Mesenchymal stem cell (in vitro differentiated cells and primary cell): ENCODE measurements around the gene MYBL2.
"Not testable (repeated sequence)": the region's sequence is repeated elsewhere in the genome, so short reads cannot be mapped to it uniquely, and the experiment has no call there.

Experiments
- DNase-seq: peaks from one replicate; pipeline ENCODE4 v3.0.0-alpha.2; 2013
- H2AFZ ChIP-seq: one replicate; pipeline ENCODE4 v1.6.1; 2013; ENCODE audit warnings: low read depth, mild to moderate bottlenecking, control low read depth, inconsistent platforms, low read length, moderate library complexity
- H2AK5ac ChIP-seq: 2 replicates; pipeline ENCODE4 v1.6.1; 2013; ENCODE audit warnings: low read length, moderate library complexity, mild to moderate bottlenecking, inconsistent platforms; ENCODE audit not compliant: severe bottlenecking
- H2BK120ac ChIP-seq: one replicate; pipeline ENCODE4 v1.6.1; 2013; ENCODE audit warnings: low read depth, mild to moderate bottlenecking, inconsistent platforms, low read length, moderate library complexity
- H2BK12ac ChIP-seq, 2 experiments: one replicate each; pipeline ENCODE4 v1.6.1; 2013; ENCODE audit warnings: inconsistent platforms in 2 of 2, low read length in 2 of 2, mild to moderate bottlenecking in 2 of 2, moderate library complexity in 2 of 2, control low read depth in 1 of 2
- H2BK15ac ChIP-seq: one replicate; pipeline ENCODE4 v1.6.1; 2013; ENCODE audit warnings: mild to moderate bottlenecking, low read depth, inconsistent platforms; ENCODE audit not compliant: poor library complexity, severe bottlenecking
- H2BK5ac ChIP-seq: 2 replicates; pipeline ENCODE4 v1.6.1; 2013; ENCODE audit warnings: low read depth, mild to moderate bottlenecking, low read length, control low read depth, inconsistent platforms; ENCODE audit not compliant: poor library complexity, severe bottlenecking
- H3K14ac ChIP-seq, 2 experiments: one replicate each; pipeline ENCODE4 v1.6.1; 2013; ENCODE audit warnings: inconsistent platforms in 2 of 2, low read length in 2 of 2, control low read depth in 1 of 2, mild to moderate bottlenecking in 1 of 2, moderate library complexity in 1 of 2
- H3K18ac ChIP-seq, 2 experiments: one replicate each; pipeline ENCODE4 v1.6.1; 2013; ENCODE audit warnings: inconsistent platforms in 2 of 2, low read length in 2 of 2, control low read depth in 1 of 2, low read depth in 1 of 2, mild to moderate bottlenecking in 1 of 2
- H3K23ac ChIP-seq, 2 experiments: one replicate each; pipeline ENCODE4 v1.6.1; 2013; ENCODE audit warnings: inconsistent platforms in 2 of 2, low read length in 2 of 2, mild to moderate bottlenecking in 2 of 2, moderate library complexity in 2 of 2, control low read depth in 1 of 2
- H3K27ac ChIP-seq: 2 replicates; pipeline ENCODE4 v1.5.1; 2013; ENCODE audit warnings: mild to moderate bottlenecking, moderate library complexity, low read length, control low read depth, inconsistent platforms; ENCODE audit not compliant: poor library complexity, severe bottlenecking
- H3K27me3 ChIP-seq, 2 experiments: 2 replicates each; pipeline versions ENCODE4 v1.6.1 to v1.7.0; 2013; ENCODE audit warnings: low read length in 2 of 2, mild to moderate bottlenecking in 2 of 2, moderate library complexity in 2 of 2, control low read depth in 1 of 2, inconsistent platforms in 1 of 2; ENCODE audit not compliant: control insufficient read depth in 1 of 2, insufficient read depth in 1 of 2
- H3K36me3 ChIP-seq, 2 experiments: 2 replicates each; pipeline versions ENCODE4 v1.6.1 to v1.7.0; 2013; ENCODE audit warnings: low read length in 2 of 2, control low read depth in 1 of 2, inconsistent platforms in 1 of 2, low read depth in 1 of 2, mild to moderate bottlenecking in 1 of 2; ENCODE audit not compliant: insufficient read depth in 2 of 2, control insufficient read depth in 1 of 2
- H3K4ac ChIP-seq, 2 experiments: one replicate each; pipeline ENCODE4 v1.6.1; 2013; ENCODE audit warnings: inconsistent platforms in 2 of 2, low read length in 2 of 2, mild to moderate bottlenecking in 2 of 2, moderate library complexity in 2 of 2, control low read depth in 1 of 2, low read depth in 1 of 2
- H3K4me1 ChIP-seq: 2 replicates; pipeline ENCODE4 v1.6.1; 2013; ENCODE audit warnings: low read depth, low read length, control low read depth; ENCODE audit not compliant: control insufficient read depth, insufficient read depth
- H3K4me2 ChIP-seq: 2 replicates; pipeline ENCODE4 v1.6.1; 2013; ENCODE audit warnings: low read length, mild to moderate bottlenecking, inconsistent platforms; ENCODE audit not compliant: poor library complexity, severe bottlenecking
- H3K4me3 ChIP-seq, 2 experiments: 2 replicates each; pipeline versions ENCODE4 v1.5.1 to v1.7.0; 2013; ENCODE audit warnings: low read length in 2 of 2, mild to moderate bottlenecking in 2 of 2, control low read depth in 1 of 2, low read depth in 1 of 2; ENCODE audit not compliant: insufficient read depth in 1 of 2
- H3K79me1 ChIP-seq: replicated peaks from 2 replicates; pipeline ENCODE4 v1.6.1; 2013; ENCODE audit warnings: mild to moderate bottlenecking, control low read depth, low read length, inconsistent platforms; ENCODE audit not compliant: poor library complexity, severe bottlenecking
- H3K9ac ChIP-seq: 2 replicates; pipeline ENCODE4 v1.7.0; 2013; ENCODE audit warnings: mild to moderate bottlenecking, low read length, moderate library complexity
- H3K9me3 ChIP-seq: 2 replicates; pipeline ENCODE4 v1.7.0; 2013; ENCODE audit warnings: mild to moderate bottlenecking, low read length; ENCODE audit not compliant: control insufficient read depth
- H4K8ac ChIP-seq: one replicate; pipeline ENCODE4 v1.6.1; 2013; ENCODE audit warnings: inconsistent platforms, mild to moderate bottlenecking, low read length, moderate library complexity
- H4K91ac ChIP-seq: one replicate; pipeline ENCODE4 v1.6.1; 2013; ENCODE audit warnings: mild to moderate bottlenecking, low read length, inconsistent platforms
- WGBS: methylation state at CpG from one replicate; pipeline ENCODE4 v1.1.7; 2013; ENCODE audit warnings: mixed read lengths; 5-methylcytosine and 5-hydroxymethylcytosine counted together

MYBL2 gene

GRCh38 chr20:43650997-43651525 lies 15.9 kb upstream of the MYBL2 start:
- DNase-seq = no peak
- no peak overlapping the region for H3K18ac ChIP-seq
- no peak overlapping the region for H4K8ac ChIP-seq
- H2AK5ac ChIP-seq = no peak overlapping the region
- no peak overlapping the region for H2AFZ ChIP-seq
- H4K91ac ChIP-seq = no peak overlapping the region
- H2BK120ac ChIP-seq = no peak overlapping the region
- H3K4me2 ChIP-seq = no peak overlapping the region
- H3K9ac ChIP-seq = no peak overlapping the region
- 77% methylated on average over 3 of the region's 3 CpGs for WGBS
- no peak overlapping the region for H3K4ac ChIP-seq
- H2BK5ac ChIP-seq = no peak overlapping the region
- H3K36me3 ChIP-seq = peaks cover 15 to 18% of the 10 kb centered on the region in 2 experiments
- H3K4me1 ChIP-seq = no peaks in the 10 kb centered on the region
- no peak overlapping the region for H3K14ac ChIP-seq
- no peak overlapping the region for H2BK12ac ChIP-seq
- H2BK15ac ChIP-seq = no peak overlapping the region
- no peaks in the 10 kb centered on the region for H3K9me3 ChIP-seq
- H3K23ac ChIP-seq = no peak overlapping the region
- H3K27ac ChIP-seq = no peak overlapping the region
- no peaks in the 10 kb centered on the region for H3K27me3 ChIP-seq
- H3K79me1 ChIP-seq = no peaks in the 10 kb centered on the region
- H3K4me3 ChIP-seq = no peak overlapping the region

DNA sequence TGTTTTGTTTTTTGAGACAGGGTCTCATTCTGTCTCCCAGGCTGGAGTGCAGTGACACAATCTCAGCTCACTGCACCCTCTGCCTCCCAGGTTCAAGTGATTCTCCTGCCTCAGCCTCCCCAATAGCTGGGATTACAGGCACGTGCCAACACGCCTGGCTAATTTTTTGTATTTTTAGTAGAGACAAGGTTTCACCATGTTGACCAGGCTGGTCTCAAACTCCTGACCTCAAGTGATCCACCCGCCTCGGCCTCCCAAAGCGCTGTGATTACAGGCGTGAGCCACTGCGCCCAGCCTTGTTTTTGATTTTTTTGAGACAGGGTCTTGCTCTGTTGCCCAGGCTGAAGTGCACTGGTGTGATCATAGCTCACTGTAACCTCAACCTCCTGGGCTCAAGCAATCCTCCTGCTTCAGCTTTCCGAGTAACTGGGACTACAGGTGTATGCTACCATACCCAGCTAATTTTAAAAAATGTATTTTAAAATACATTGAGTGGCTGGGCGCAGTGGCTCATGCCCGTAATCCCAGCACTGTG lies 15.2 kb upstream of the MYBL2 start:
- not testable (repeated sequence) for H3K4me3 ChIP-seq, DNase-seq, H4K91ac ChIP-seq, H3K14ac ChIP-seq, H3K79me1 ChIP-seq, H2BK12ac ChIP-seq, H3K9ac ChIP-seq, H3K4me1 ChIP-seq, H2BK15ac ChIP-seq, H3K27ac ChIP-seq, H2AFZ ChIP-seq, H3K4me2 ChIP-seq, H3K23ac ChIP-seq, H3K9me3 ChIP-seq, H2AK5ac ChIP-seq, H3K4ac ChIP-seq, H4K8ac ChIP-seq, H2BK5ac ChIP-seq, H3K27me3 ChIP-seq, H3K18ac ChIP-seq, H2BK120ac ChIP-seq
- 97% methylated on average over 8 of the region's 10 CpGs for WGBS
- peaks cover 8 to 12% of the 10 kb centered on the region in 2 experiments for H3K36me3 ChIP-seq

GRCh38 chr20:43653966-43654365 lies 12.9 kb upstream of the MYBL2 start:
- DNase-seq = no peak
- no peak overlapping the region for H3K18ac ChIP-seq
- H3K9ac ChIP-seq = no peak overlapping the region
- no peak overlapping the region for H2BK15ac ChIP-seq
- 97% methylated on average over 3 of the region's 3 CpGs for WGBS
- H3K4me2 ChIP-seq = no peak overlapping the region
- no peaks in the 10 kb centered on the region for H3K36me3 ChIP-seq
- H4K91ac ChIP-seq = no peak overlapping the region
- no peak overlapping the region for H2AK5ac ChIP-seq
- H3K9me3 ChIP-seq = no peaks in the 10 kb centered on the region
- H3K79me1 ChIP-seq = no peaks in the 10 kb centered on the region
- no peak overlapping the region for H3K4me3 ChIP-seq
- H2BK120ac ChIP-seq = no peak overlapping the region
- H3K27me3 ChIP-seq = no peaks in the 10 kb centered on the region
- no peak overlapping the region for H3K27ac ChIP-seq
- H2BK5ac ChIP-seq = no peak overlapping the region
- H3K4ac ChIP-seq = no peak overlapping the region
- H3K4me1 ChIP-seq = peaks cover 9% of the 10 kb centered on the region
- H3K23ac ChIP-seq = no peak overlapping the region
- H4K8ac ChIP-seq = no peak overlapping the region
- no peak overlapping the region for H2AFZ ChIP-seq
- H2BK12ac ChIP-seq = no peak overlapping the region
- H3K14ac ChIP-seq = no peak overlapping the region

GRCh38 chr20:43655176-43655575 lies 11.7 kb upstream of the MYBL2 start:
- H3K4me1 ChIP-seq, H2BK15ac ChIP-seq, DNase-seq, H3K36me3 ChIP-seq, H4K91ac ChIP-seq, H3K9ac ChIP-seq, H3K4ac ChIP-seq, H3K18ac ChIP-seq, H3K27me3 ChIP-seq, H3K79me1 ChIP-seq, H2BK120ac ChIP-seq, H2AK5ac ChIP-seq, H3K9me3 ChIP-seq, H3K27ac ChIP-seq, H2AFZ ChIP-seq, H3K23ac ChIP-seq, H3K14ac ChIP-seq, H3K4me3 ChIP-seq, H4K8ac ChIP-seq, H2BK5ac ChIP-seq, H3K4me2 ChIP-seq, H2BK12ac ChIP-seq: not testable (repeated sequence)
- 95% methylated on average over 4 of the region's 6 CpGs for WGBS
